Measurements from ENCODE around the gene MAML2. TPM values are rescaled to one million over a fixed set of nuclear protein-coding genes. Genes with fewer than 3 reads are reported as not detected.

The MAML2 gene
- polyA plus RNA-seq, 3 donors = 0.57 to 7.6 (median 1.2) TPM

DNA sequence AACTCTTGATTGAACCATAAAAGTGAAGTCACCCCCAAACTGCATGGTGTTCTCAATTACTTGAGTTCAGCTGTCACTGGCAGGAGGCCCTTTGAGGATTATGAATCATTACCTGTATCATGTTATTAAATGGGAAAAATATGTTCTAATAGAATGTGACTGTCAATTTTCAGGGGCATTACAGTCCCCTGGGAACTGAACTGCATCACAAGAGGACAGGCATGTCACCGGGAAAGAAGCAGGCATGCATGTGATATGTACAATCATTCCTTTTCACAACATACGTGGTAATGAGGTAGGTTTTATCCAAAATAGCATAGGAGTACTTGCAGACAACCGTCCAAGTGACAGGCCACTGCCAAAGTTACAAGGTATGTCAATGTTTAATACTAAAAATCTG, 165.8 kb downstream of the MAML2 start:
- peaks cover 5 to 10% of the 10 kb centered on the region in 2 donors for H3K36me3 Mint-ChIP-seq
- Histone ChIP-seq H3K27me3 (ENCODE audit: control insufficient read depth in 2 of 2, insufficient read depth in 2 of 2, low read length in 2 of 2) (no peaks in the 10 kb centered on the region), H3K4me1 (ENCODE audit: control insufficient read depth in 1 of 2, insufficient read depth in 2 of 2, low read length in 2 of 2) (peaks cover 13% of the 10 kb centered on the region in 2 donors), H4K20me1 (ENCODE audit: insufficient read depth, low read length) (no peaks in the 10 kb centered on the region), H3K4me3 (replicated peaks in 1 of 3; ENCODE audit: low read depth in 2 of 3, low read length in 3 of 3) (no peak overlapping the region), H3K36me3 (replicated peaks in 1 of 2; ENCODE audit: control insufficient read depth in 1 of 2, insufficient read depth in 2 of 2, low read length in 2 of 2) (no peaks in the 10 kb centered on the region), H3K9me3 (replicated peaks in 1 of 2; ENCODE audit: control insufficient read depth in 1 of 2, insufficient read depth in 1 of 2, low read length in 2 of 2) (no peaks in the 10 kb centered on the region), H2AFZ (ENCODE audit: insufficient read depth, low read depth, low read length, poor library complexity, severe bottlenecking) (no peak overlapping the region), H3K4me2 (replicated peaks; ENCODE audit: extremely low read depth, low read length, poor library complexity, severe bottlenecking) (no peak overlapping the region), H3K79me2 (ENCODE audit: insufficient read depth, low read length) (no peaks in the 10 kb centered on the region), H3K9ac (ENCODE audit: insufficient read depth, low read length, poor library complexity, severe bottlenecking) (no peak overlapping the region), H3K27ac (ENCODE audit: low read depth in 1 of 2, low read length in 2 of 2) (no peak overlapping the region)
- peaks cover 15% of the 10 kb centered on the region for H3K4me1 Mint-ChIP-seq
- intact Hi-C loops (cut with micrococcal nuclease) = no loop called here
- H3K27ac Mint-ChIP-seq = no peak overlapping the region
- TF ChIP-seq, protein P1, sequence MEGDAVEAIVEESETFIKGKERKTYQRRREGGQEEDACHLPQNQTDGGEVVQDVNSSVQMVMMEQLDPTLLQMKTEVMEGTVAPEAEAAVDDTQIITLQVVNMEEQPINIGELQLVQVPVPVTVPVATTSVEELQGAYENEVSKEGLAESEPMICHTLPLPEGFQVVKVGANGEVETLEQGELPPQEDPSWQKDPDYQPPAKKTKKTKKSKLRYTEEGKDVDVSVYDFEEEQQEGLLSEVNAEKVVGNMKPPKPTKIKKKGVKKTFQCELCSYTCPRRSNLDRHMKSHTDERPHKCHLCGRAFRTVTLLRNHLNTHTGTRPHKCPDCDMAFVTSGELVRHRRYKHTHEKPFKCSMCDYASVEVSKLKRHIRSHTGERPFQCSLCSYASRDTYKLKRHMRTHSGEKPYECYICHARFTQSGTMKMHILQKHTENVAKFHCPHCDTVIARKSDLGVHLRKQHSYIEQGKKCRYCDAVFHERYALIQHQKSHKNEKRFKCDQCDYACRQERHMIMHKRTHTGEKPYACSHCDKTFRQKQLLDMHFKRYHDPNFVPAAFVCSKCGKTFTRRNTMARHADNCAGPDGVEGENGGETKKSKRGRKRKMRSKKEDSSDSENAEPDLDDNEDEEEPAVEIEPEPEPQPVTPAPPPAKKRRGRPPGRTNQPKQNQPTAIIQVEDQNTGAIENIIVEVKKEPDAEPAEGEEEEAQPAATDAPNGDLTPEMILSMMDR (IDR thresholded peaks at IDR 0.05) = no peak
- DNase-seq = no peak
- no peaks in the 10 kb centered on the region for H3K9me3 Mint-ChIP-seq
- H3K27me3 Mint-ChIP-seq (ENCODE audit: low read depth in 3 of 3) = peaks cover 2 to 3% (median 2%) of the 10 kb centered on the region in 3 donors
- 80% methylated on average over 1 of the region's 3 CpGs for WGBS (ENCODE audit: insufficient coverage)
- H3K4me3 Mint-ChIP-seq = no peak overlapping the region

DNA sequence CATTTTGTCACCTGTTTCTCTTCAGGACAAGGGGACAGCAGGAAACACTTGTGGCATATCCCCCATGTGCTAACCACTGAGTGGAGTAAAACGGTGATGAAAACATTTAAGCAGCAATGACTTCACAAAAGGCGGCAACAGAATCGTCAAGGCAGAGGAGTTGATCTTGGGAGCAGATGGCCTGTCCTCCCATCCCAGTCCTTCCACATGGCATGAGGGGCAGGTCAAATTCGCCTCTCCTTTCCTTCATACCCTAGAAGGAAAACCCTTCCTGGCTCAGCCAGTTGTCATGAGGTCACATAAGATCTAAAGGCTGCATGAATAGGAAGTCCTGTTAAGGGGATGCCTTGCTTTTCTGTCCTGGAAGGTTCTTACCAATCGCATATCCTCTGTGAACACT, 169.1 kb downstream of the MAML2 start:
- Histone ChIP-seq H3K4me2 (replicated peaks; ENCODE audit: extremely low read depth, low read length, poor library complexity, severe bottlenecking) (peak overlapping the region; percentile 14), H3K27me3 (ENCODE audit: control insufficient read depth in 2 of 2, insufficient read depth in 2 of 2, low read length in 2 of 2) (no peaks in the 10 kb centered on the region), H3K4me3 (replicated peaks in 1 of 3; ENCODE audit: low read depth in 2 of 3, low read length in 3 of 3) (no peak overlapping the region), H3K9ac (ENCODE audit: insufficient read depth, low read length, poor library complexity, severe bottlenecking) (no peak overlapping the region), H3K9me3 (replicated peaks in 1 of 2; ENCODE audit: control insufficient read depth in 1 of 2, insufficient read depth in 1 of 2, low read length in 2 of 2) (no peaks in the 10 kb centered on the region), H3K4me1 (ENCODE audit: control insufficient read depth in 1 of 2, insufficient read depth in 2 of 2, low read length in 2 of 2) (peaks cover 21 to 24% of the 10 kb centered on the region in 2 donors), H4K20me1 (ENCODE audit: insufficient read depth, low read length) (no peaks in the 10 kb centered on the region), H3K79me2 (ENCODE audit: insufficient read depth, low read length) (no peaks in the 10 kb centered on the region), H3K27ac (ENCODE audit: low read depth in 1 of 2, low read length in 2 of 2) (peak overlapping the region in 1 of 2 donors; percentile 39), H3K36me3 (replicated peaks in 1 of 2; ENCODE audit: control insufficient read depth in 1 of 2, insufficient read depth in 2 of 2, low read length in 2 of 2) (no peaks in the 10 kb centered on the region), H2AFZ (ENCODE audit: insufficient read depth, low read depth, low read length, poor library complexity, severe bottlenecking) (peak overlapping the region; percentile 6)
- peaks cover 8 to 22% of the 10 kb centered on the region in 2 donors for H3K36me3 Mint-ChIP-seq
- no peaks in the 10 kb centered on the region for H3K9me3 Mint-ChIP-seq
- no peak for DNase-seq
- H3K27ac Mint-ChIP-seq = peak overlapping the region in 6 of 7 donors; percentile 14 to 89 (median 59)
- intact Hi-C loops (cut with micrococcal nuclease) = no loop called here
- peaks cover 25% of the 10 kb centered on the region for H3K4me1 Mint-ChIP-seq
- H3K27me3 Mint-ChIP-seq (ENCODE audit: low read depth in 3 of 3) = peaks cover 0 to 4% (median 3%) of the 10 kb centered on the region in 3 donors
- peak overlapping the region in 1 of 2 donors; percentile 54 for H3K4me3 Mint-ChIP-seq
- TF ChIP-seq, protein P1 (IDR thresholded peaks at IDR 0.05) = no peak
- no CpG with 5 or more reads among the region's 5 CpGs for WGBS (ENCODE audit: insufficient coverage)
